Activated T-cell treated with anti-CD3 and anti-CD28 coated beads, Interleukin-2, amount 50 U/mL, for 72 hours (primary cell): Measurements from ENCODE around the gene PRTFDC1. TPM values are rescaled to one million over a fixed set of nuclear protein-coding genes. Genes with fewer than 3 reads are reported as not detected.
"Not testable (repeated sequence)": the region's sequence is repeated elsewhere in the genome, so short reads cannot be mapped to it uniquely, and the experiment has no call there.

Source experiments
- ATAC-seq, 2 donors: fragments of 150-1000 bp; cut with Tn5 transposase; replicated peaks in 1 of 2; 2 replicates each; pipeline ENCODE4 v1.10.0; 2021; ENCODE audit warnings: moderate library complexity in 2 of 2, mild to moderate bottlenecking in 1 of 2
- DNase-seq, 2 donors: peaks; one replicate each; pipeline ENCODE4 v3.0.0; 2021 to 2022; ENCODE audit warnings: mixed read lengths in 1 of 2
- H3K27ac Mint-ChIP-seq: one replicate; pipeline ENCODE4 v1.8.0; 2022; ENCODE audit warnings: mild to moderate bottlenecking, moderate library complexity, mixed read lengths
- H3K27me3 Mint-ChIP-seq: one replicate; pipeline ENCODE4 v1.8.0; 2022; ENCODE audit warnings: low read depth, mixed read lengths
- H3K36me3 Mint-ChIP-seq, 2 donors: one replicate each; pipeline ENCODE4 v1.8.0; 2022; ENCODE audit warnings: mixed read lengths in 2 of 2, mild to moderate bottlenecking in 1 of 2; ENCODE audit not compliant: insufficient read depth in 2 of 2
- H3K4me1 Mint-ChIP-seq: one replicate; pipeline ENCODE4 v1.8.0; 2022; ENCODE audit warnings: low read depth, mixed read lengths
- H3K4me3 Mint-ChIP-seq, 2 donors: one replicate each; pipeline ENCODE4 v1.8.0; 2022; ENCODE audit warnings: mild to moderate bottlenecking in 2 of 2, mixed read lengths in 2 of 2, moderate library complexity in 2 of 2
- H3K9me3 Mint-ChIP-seq, 2 donors: one replicate each; pipeline ENCODE4 v1.8.0; 2022; ENCODE audit warnings: mixed read lengths in 2 of 2
- total RNA-seq, 2 donors: library from RNA; stranded (reverse); gene quantifications; one replicate each; pipeline ENCODE4 v1.2.3, GENCODE V29; 2022

Gene PRTFDC1
- total RNA-seq, 2 donors from 2014 or later = 0.46 to 0.49 TPM

- H3K27ac Mint-ChIP-seq = no peak overlapping the region
- no peaks in the 10 kb centered on the region for H3K36me3 Mint-ChIP-seq
- H3K4me1 Mint-ChIP-seq = peaks cover 11% of the 10 kb centered on the region
- no peak overlapping the region for H3K4me3 Mint-ChIP-seq
- DNase-seq (no peak), ATAC-seq (no peak)
- H3K9me3 Mint-ChIP-seq = peaks cover 0 to 2% of the 10 kb centered on the region in 2 donors
- H3K27me3 Mint-ChIP-seq = no peaks in the 10 kb centered on the region
Observed at GRCh38 chr10:24847112-24848070, 105.0 kb downstream of the PRTFDC1 start.

- no peaks in the 10 kb centered on the region for H3K36me3 Mint-ChIP-seq
- no peak for ATAC-seq
- no peaks in the 10 kb centered on the region for H3K4me1 Mint-ChIP-seq
- peaks cover 0 to 6% of the 10 kb centered on the region in 2 donors for H3K9me3 Mint-ChIP-seq
- H3K27ac Mint-ChIP-seq = no peak overlapping the region
- no peak overlapping the region for H3K4me3 Mint-ChIP-seq
- H3K27me3 Mint-ChIP-seq = no peaks in the 10 kb centered on the region
- no peak for DNase-seq
Observed at GRCh38 chr10:24844742-24845141, 107.7 kb downstream of the PRTFDC1 start.

GRCh38 chr10:24843256-24843655 lies 109.2 kb downstream of the PRTFDC1 start:
- H3K27ac Mint-ChIP-seq = no peak overlapping the region
- H3K27me3 Mint-ChIP-seq = no peaks in the 10 kb centered on the region

GRCh38 chr10:24842856-24843255 lies 109.5 kb downstream of the PRTFDC1 start:
- H3K4me1 Mint-ChIP-seq = no peaks in the 10 kb centered on the region
- ATAC-seq = no peak
- H3K4me3 Mint-ChIP-seq = no peak overlapping the region
- peaks cover 0 to 6% of the 10 kb centered on the region in 2 donors for H3K9me3 Mint-ChIP-seq
- no peaks in the 10 kb centered on the region for H3K27me3 Mint-ChIP-seq
- H3K27ac Mint-ChIP-seq = no peak overlapping the region
- no peak for DNase-seq
- no peaks in the 10 kb centered on the region for H3K36me3 Mint-ChIP-seq

More at GRCh38 chr10:24843256-24843655, 109.2 kb downstream of the PRTFDC1 start:
- no peak overlapping the region for H3K4me3 Mint-ChIP-seq
- no peak for DNase-seq
- H3K9me3 Mint-ChIP-seq = peaks cover 0 to 6% of the 10 kb centered on the region in 2 donors
- no peaks in the 10 kb centered on the region for H3K4me1 Mint-ChIP-seq
- no peaks in the 10 kb centered on the region for H3K36me3 Mint-ChIP-seq
- ATAC-seq = no peak

GRCh38 chr10:24841530-24841929 lies 110.9 kb downstream of the PRTFDC1 start:
- Mint-ChIP-seq H3K27ac (no peak overlapping the region), H3K27me3 (no peaks in the 10 kb centered on the region), H3K9me3 (peaks cover 2 to 6% of the 10 kb centered on the region in 2 donors), H3K36me3 (peaks cover 1 to 2% of the 10 kb centered on the region in 2 donors), H3K4me3 (no peak overlapping the region), H3K4me1 (no peaks in the 10 kb centered on the region)
- DNase-seq (no peak), ATAC-seq (no peak)

GRCh38 chr10:24840784-24841183 lies 111.6 kb downstream of the PRTFDC1 start:
- no peaks in the 10 kb centered on the region for H3K27me3 Mint-ChIP-seq
- no peak overlapping the region for H3K27ac Mint-ChIP-seq
- no peaks in the 10 kb centered on the region for H3K4me1 Mint-ChIP-seq
- peaks cover 2 to 9% of the 10 kb centered on the region in 2 donors for H3K9me3 Mint-ChIP-seq
- no peak for ATAC-seq
- DNase-seq = no peak
- peaks cover 1 to 5% of the 10 kb centered on the region in 2 donors for H3K36me3 Mint-ChIP-seq
- H3K4me3 Mint-ChIP-seq = no peak overlapping the region

GRCh38 chr10:24837781-24838180 lies 114.6 kb downstream of the PRTFDC1 start:
- not testable (repeated sequence) for H3K27ac Mint-ChIP-seq, H3K36me3 Mint-ChIP-seq, ATAC-seq, H3K27me3 Mint-ChIP-seq, H3K4me1 Mint-ChIP-seq, H3K4me3 Mint-ChIP-seq, DNase-seq, H3K9me3 Mint-ChIP-seq

- no peaks in the 10 kb centered on the region for H3K4me1 Mint-ChIP-seq
- H3K4me3 Mint-ChIP-seq = no peak overlapping the region
- no peak overlapping the region for H3K27ac Mint-ChIP-seq
- no peak for ATAC-seq
- H3K36me3 Mint-ChIP-seq = peaks cover 1 to 7% of the 10 kb centered on the region in 2 donors
- no peaks in the 10 kb centered on the region for H3K27me3 Mint-ChIP-seq
- peaks cover 3 to 5% of the 10 kb centered on the region in 2 donors for H3K9me3 Mint-ChIP-seq
- no peak for DNase-seq
Observed at GRCh38 chr10:24834869-24835268, 117.5 kb downstream of the PRTFDC1 start.

GRCh38 chr10:24826009-24826408 lies 126.4 kb downstream of the PRTFDC1 start:
- ATAC-seq (peak in 1 of 2 donors; percentile 32), DNase-seq (peak; percentile 4 to 5)
- H3K36me3 Mint-ChIP-seq = no peaks in the 10 kb centered on the region
- peaks cover 4% of the 10 kb centered on the region for H3K27me3 Mint-ChIP-seq
- H3K4me1 Mint-ChIP-seq = peaks cover 45% of the 10 kb centered on the region
- no peaks in the 10 kb centered on the region for H3K9me3 Mint-ChIP-seq
- peak overlapping the region; percentile 79 for H3K27ac Mint-ChIP-seq
- H3K4me3 Mint-ChIP-seq = peak overlapping the region; percentile 11 to 75

GRCh38 chr10:24825551-24825950 lies 126.9 kb downstream of the PRTFDC1 start:
- peaks cover 45% of the 10 kb centered on the region for H3K4me1 Mint-ChIP-seq
- peak overlapping the region; percentile 31 to 75 for H3K4me3 Mint-ChIP-seq
- H3K36me3 Mint-ChIP-seq = no peaks in the 10 kb centered on the region
- peak in 1 of 2 donors; percentile 35 for ATAC-seq
- no peaks in the 10 kb centered on the region for H3K9me3 Mint-ChIP-seq
- peak overlapping the region; percentile 79 for H3K27ac Mint-ChIP-seq
- no peak for DNase-seq
- peaks cover 4% of the 10 kb centered on the region for H3K27me3 Mint-ChIP-seq

GRCh38 chr10:24824536-24824935 lies 127.9 kb downstream of the PRTFDC1 start:
- no peaks in the 10 kb centered on the region for H3K36me3 Mint-ChIP-seq
- ATAC-seq (no peak), DNase-seq (no peak)
- no peak overlapping the region for H3K27ac Mint-ChIP-seq
- H3K27me3 Mint-ChIP-seq = peaks cover 4% of the 10 kb centered on the region
- H3K4me3 Mint-ChIP-seq = no peak overlapping the region
- H3K4me1 Mint-ChIP-seq = peaks cover 45% of the 10 kb centered on the region
- H3K9me3 Mint-ChIP-seq = no peaks in the 10 kb centered on the region

GRCh38 chr10:24824124-24824523 lies 128.3 kb downstream of the PRTFDC1 start:
- no peaks in the 10 kb centered on the region for H3K36me3 Mint-ChIP-seq
- H3K4me3 Mint-ChIP-seq = peak overlapping the region in 1 of 2 donors; percentile 55
- peaks cover 45% of the 10 kb centered on the region for H3K4me1 Mint-ChIP-seq
- no peak overlapping the region for H3K27ac Mint-ChIP-seq
- DNase-seq = peak; percentile 19 to 20
- H3K27me3 Mint-ChIP-seq = peaks cover 4% of the 10 kb centered on the region
- ATAC-seq = peak; percentile 79 to 83
- no peaks in the 10 kb centered on the region for H3K9me3 Mint-ChIP-seq

GRCh38 chr10:24822590-24822989 lies 129.8 kb downstream of the PRTFDC1 start:
- Mint-ChIP-seq H3K27ac (no peak overlapping the region), H3K4me3 (peak overlapping the region; percentile 3 to 5), H3K36me3 (no peaks in the 10 kb centered on the region), H3K9me3 (no peaks in the 10 kb centered on the region), H3K4me1 (peaks cover 45% of the 10 kb centered on the region), H3K27me3 (peaks cover 5% of the 10 kb centered on the region)
- DNase-seq = peak; percentile 29 to 49
- peak; percentile 69 to 71 for ATAC-seq
